VCaP (cell line): Measurements from ENCODE around the gene APBA1.

ENCODE experiments used
- H3K27ac ChIP-seq: fragments of 450-650 bp; 2 replicates; pipeline ENCODE4 v1.5.1; 2017
- CTCF ChIP-seq: fragments of 450-650 bp; conservative IDR thresholded peaks from 2 replicates; pipeline ENCODE4 v1.5.1; 2017; ENCODE audit warnings: mild to moderate bottlenecking, moderate library complexity

The APBA1 gene

GRCh38 chr9:69377981-69378380, 294.2 kb downstream of the APBA1 start:
- no peak overlapping the region for H3K27ac ChIP-seq
- TF ChIP-seq CTCF = no peak
